Measurements from ENCODE around the gene LRRC4C. TPM values are rescaled to one million over a fixed set of nuclear protein-coding genes. Genes with fewer than 3 reads are reported as not detected.
"Not testable (repeated sequence)": the region's sequence is repeated elsewhere in the genome, so short reads cannot be mapped to it uniquely, and the experiment has no call there.

LRRC4C gene
- total and polyA plus RNA-seq, 2 donors (not counting 3 experiments of a cell fraction or from before 2014, with no cell fraction given), result not detected

GRCh38 chr11:40924915-40925314, 534.5 kb downstream of the LRRC4C start:
- POLR2A ChIA-PET, result no interaction called here
- Histone ChIP-seq H3K4me3 (replicated peaks in 1 of 3; ENCODE audit: insufficient read depth in 1 of 3, low read depth in 1 of 3, low read length in 3 of 3) (no peak overlapping the region), H3K27me3 (ENCODE audit: control insufficient read depth in 2 of 2, insufficient read depth in 2 of 2, low read length in 2 of 2) (no peaks in the 10 kb centered on the region), H3K36me3 (ENCODE audit: control insufficient read depth in 2 of 2, extremely low read depth in 1 of 2, insufficient read depth in 2 of 2, low read length in 2 of 2) (no peaks in the 10 kb centered on the region), H3K9ac (replicated peaks; ENCODE audit: extremely low read depth, insufficient read depth, low read length) (no peak overlapping the region), H3K9me3 (replicated peaks; ENCODE audit: control insufficient read depth, insufficient read depth, low read length) (peaks cover 2% of the 10 kb centered on the region), H3K27ac (ENCODE audit: insufficient read depth, low read depth, low read length) (no peak overlapping the region), H2AFZ (ENCODE audit: low read depth, low read length) (no peak overlapping the region), H3K79me2 (ENCODE audit: control insufficient read depth, insufficient read depth, low read length) (no peaks in the 10 kb centered on the region), H3K4me1 (ENCODE audit: control insufficient read depth, extremely low read depth, insufficient read depth, low read length) (no peaks in the 10 kb centered on the region), H4K20me1 (replicated peaks; ENCODE audit: control insufficient read depth, extremely low read depth, insufficient read depth, low read length) (no peaks in the 10 kb centered on the region), H3K4me2 (ENCODE audit: insufficient read depth, low read length) (no peak overlapping the region), H3K9me1 (replicated peaks; ENCODE audit: control insufficient read depth, extremely low read depth, insufficient read depth, low read length) (no peaks in the 10 kb centered on the region)
- FAIRE-seq (no peak), DNase-seq (ENCODE audit: low read depth, low spot score) (no peak)
- TF ChIP-seq EZH2 (IDR thresholded peaks at IDR 0.05; ENCODE audit: borderline replicate concordance, low read depth, low read length, severe bottlenecking) (no peak), POLR2A (IDR thresholded peaks at IDR 0.05; ENCODE audit: low read depth, low read length) (no peak)
- BruUV-seq (replicated peaks), result no TSS peak
- CTCF ChIA-PET, result no interaction called here
- intact Hi-C loops (cut with micrococcal nuclease) (no loop called here), dilution Hi-C loops (cut with MboI; ENCODE audit: extremely low pct_ligation_motif_present, low sequenced_read_pairs) (no loop called here)

GRCh38 chr11:40921246-40921645, 538.2 kb downstream of the LRRC4C start:
- Histone ChIP-seq H2AFZ (ENCODE audit: low read depth, low read length) (no peak overlapping the region), H3K9me3 (replicated peaks; ENCODE audit: control insufficient read depth, insufficient read depth, low read length) (peaks cover 4% of the 10 kb centered on the region), H3K36me3 (ENCODE audit: control insufficient read depth in 2 of 2, extremely low read depth in 1 of 2, insufficient read depth in 2 of 2, low read length in 2 of 2) (no peaks in the 10 kb centered on the region), H3K27ac (ENCODE audit: insufficient read depth, low read depth, low read length) (no peak overlapping the region), H4K20me1 (replicated peaks; ENCODE audit: control insufficient read depth, extremely low read depth, insufficient read depth, low read length) (no peaks in the 10 kb centered on the region), H3K4me3 (replicated peaks in 1 of 3; ENCODE audit: insufficient read depth in 1 of 3, low read depth in 1 of 3, low read length in 3 of 3) (no peak overlapping the region), H3K9ac (replicated peaks; ENCODE audit: extremely low read depth, insufficient read depth, low read length) (no peak overlapping the region), H3K9me1 (replicated peaks; ENCODE audit: control insufficient read depth, extremely low read depth, insufficient read depth, low read length) (no peaks in the 10 kb centered on the region), H3K79me2 (ENCODE audit: control insufficient read depth, insufficient read depth, low read length) (no peaks in the 10 kb centered on the region), H3K4me2 (ENCODE audit: insufficient read depth, low read length) (no peak overlapping the region), H3K27me3 (ENCODE audit: control insufficient read depth in 2 of 2, insufficient read depth in 2 of 2, low read length in 2 of 2) (no peaks in the 10 kb centered on the region), H3K4me1 (ENCODE audit: control insufficient read depth, extremely low read depth, insufficient read depth, low read length) (no peaks in the 10 kb centered on the region)
- intact Hi-C loops (cut with micrococcal nuclease) (no loop called here), dilution Hi-C loops (cut with MboI; ENCODE audit: extremely low pct_ligation_motif_present, low sequenced_read_pairs) (no loop called here)
- ChIA-PET POLR2A (no interaction called here), CTCF (no interaction called here)
- DNase-seq (ENCODE audit: low read depth, low spot score) (no peak), FAIRE-seq (no peak)
- no peak for TF ChIP-seq MAX (IDR thresholded peaks at IDR 0.05; ENCODE audit: insufficient read depth, insufficient read length)
- no peak for TF ChIP-seq GATA2 (IDR thresholded peaks at IDR 0.05; ENCODE audit: insufficient read depth, insufficient read length, low read depth, low read length)
- TF ChIP-seq POLR2A (IDR thresholded peaks at IDR 0.05; ENCODE audit: low read depth, low read length), result no peak
- TF ChIP-seq POLR2AphosphoS5 (IDR thresholded peaks at IDR 0.05; ENCODE audit: insufficient read depth, low read depth, low read length), result no peak
- TF ChIP-seq MYC (IDR thresholded peaks at IDR 0.05; ENCODE audit: low read depth, low read length), result no peak
- no peak for TF ChIP-seq CTCF (IDR thresholded peaks at IDR 0.05; ENCODE audit: extremely low read depth in 1 of 2, insufficient read depth in 1 of 2, low read depth in 1 of 2, low read length in 2 of 2)
- no TSS peak for BruUV-seq (replicated peaks)

GRCh38 chr11:40910774-40911173, 548.7 kb downstream of the LRRC4C start:
- H3K9ac ChIP-seq (replicated peaks; ENCODE audit: extremely low read depth, insufficient read depth, low read length); H4K20me1 ChIP-seq (replicated peaks; ENCODE audit: control insufficient read depth, extremely low read depth, insufficient read depth, low read length); H3K4me3 ChIP-seq (replicated peaks in 1 of 3; ENCODE audit: insufficient read depth in 1 of 3, low read depth in 1 of 3, low read length in 3 of 3); DNase-seq (ENCODE audit: low read depth, low spot score); H3K9me1 ChIP-seq (replicated peaks; ENCODE audit: control insufficient read depth, extremely low read depth, insufficient read depth, low read length); BruUV-seq (replicated peaks); dilution Hi-C loops (cut with MboI; ENCODE audit: extremely low pct_ligation_motif_present, low sequenced_read_pairs); FAIRE-seq; H3K27ac ChIP-seq (ENCODE audit: insufficient read depth, low read depth, low read length); H3K36me3 ChIP-seq (ENCODE audit: control insufficient read depth in 2 of 2, extremely low read depth in 1 of 2, insufficient read depth in 2 of 2, low read length in 2 of 2); CTCF ChIA-PET; intact Hi-C loops (cut with micrococcal nuclease); H3K79me2 ChIP-seq (ENCODE audit: control insufficient read depth, insufficient read depth, low read length); H3K27me3 ChIP-seq (ENCODE audit: control insufficient read depth in 2 of 2, insufficient read depth in 2 of 2, low read length in 2 of 2); H3K4me1 ChIP-seq (ENCODE audit: control insufficient read depth, extremely low read depth, insufficient read depth, low read length); H3K4me2 ChIP-seq (ENCODE audit: insufficient read depth, low read length); H3K9me3 ChIP-seq (replicated peaks; ENCODE audit: control insufficient read depth, insufficient read depth, low read length); H2AFZ ChIP-seq (ENCODE audit: low read depth, low read length): not testable (repeated sequence)
- POLR2A ChIA-PET, result interaction anchor here (0.7 kb wide), 1 partner anchor 934 kb away, joined by 3 read pairs; no protein-coding TSS in a partner anchor

Data from endothelial cell of umbilical vein (primary cell).